ENCODE measurements around the gene CD80. TPM values are rescaled to one million over a fixed set of nuclear protein-coding genes. Genes with fewer than 3 reads are reported as not detected.
"Not testable (repeated sequence)": the region's sequence is repeated elsewhere in the genome, so short reads cannot be mapped to it uniquely, and the experiment has no call there.

Gene CD80, protein sequence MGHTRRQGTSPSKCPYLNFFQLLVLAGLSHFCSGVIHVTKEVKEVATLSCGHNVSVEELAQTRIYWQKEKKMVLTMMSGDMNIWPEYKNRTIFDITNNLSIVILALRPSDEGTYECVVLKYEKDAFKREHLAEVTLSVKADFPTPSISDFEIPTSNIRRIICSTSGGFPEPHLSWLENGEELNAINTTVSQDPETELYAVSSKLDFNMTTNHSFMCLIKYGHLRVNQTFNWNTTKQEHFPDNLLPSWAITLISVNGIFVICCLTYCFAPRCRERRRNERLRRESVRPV
- polyA plus RNA-seq (2014; cell fraction: cytosol; rRNA removed), result not detected in 2 replicates
- 0.28 TPM in 1 of 2 replicates, not detected in the other for polyA plus RNA-seq (2014; cell fraction: nucleus; rRNA removed)

DNA sequence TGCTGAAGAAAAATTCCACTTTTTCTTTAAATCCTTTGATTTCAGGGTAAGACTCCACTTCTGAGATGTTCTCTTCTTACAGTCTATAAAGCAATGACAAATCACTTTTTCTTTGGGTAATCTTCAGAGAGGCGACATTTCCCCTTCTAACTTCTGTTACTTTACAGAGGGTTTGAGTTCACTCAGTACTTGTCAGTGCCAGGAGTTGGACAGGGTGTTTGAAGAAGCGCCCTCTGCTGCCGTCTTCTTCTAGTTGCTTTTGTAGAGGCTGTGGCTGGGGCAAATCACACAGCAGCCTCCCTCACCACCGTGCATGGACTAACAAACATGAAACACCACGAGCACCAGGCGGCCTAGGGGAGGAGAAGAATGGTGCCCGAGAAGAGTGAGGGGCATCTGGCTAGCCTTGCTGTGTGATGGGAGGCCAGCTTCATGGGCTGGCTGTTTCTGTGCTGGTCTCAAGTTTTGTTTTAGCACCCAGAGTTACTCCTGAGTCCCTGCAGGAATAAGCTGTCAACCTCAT is at the start of gene CD80:
Gene CD80 (minus strand): TSS at position 174 of the 523 bp plus-strand sequence. CDS start 1,886 bp downstream, outside the sequence.
- DNase-seq (ENCODE audit: low spot score), result peak; percentile 31

DNA sequence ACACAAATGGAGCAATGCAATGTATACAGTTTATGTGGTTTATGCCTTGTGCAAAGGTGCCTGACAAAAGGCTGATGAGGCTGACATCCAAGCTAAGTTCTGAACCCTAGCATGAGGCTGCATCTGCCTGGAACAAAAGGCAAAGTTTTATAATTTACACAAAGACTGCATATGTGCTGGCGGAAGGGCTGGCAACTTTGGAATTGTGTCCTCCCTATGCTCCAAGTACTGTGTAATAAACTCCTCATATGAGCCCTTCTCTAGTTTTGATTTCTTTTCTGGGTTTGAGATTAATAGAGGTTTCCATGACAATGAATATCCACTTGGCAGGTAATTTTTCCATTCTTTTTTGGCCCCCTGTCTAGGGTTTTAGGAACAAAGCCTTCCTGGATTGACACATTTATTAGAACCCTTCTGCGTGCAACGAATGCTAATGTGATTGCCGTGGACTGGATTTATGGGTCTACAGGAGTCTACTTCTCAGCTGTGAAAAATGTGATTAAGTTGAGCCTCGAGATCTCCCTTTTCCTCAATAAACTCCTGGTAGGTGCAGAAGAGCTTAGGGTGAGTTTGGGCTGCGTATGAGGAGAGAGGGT is 49.1 kb upstream of the CD80 start:
- DNase-seq (ENCODE audit: low spot score), result no peak

DNA sequence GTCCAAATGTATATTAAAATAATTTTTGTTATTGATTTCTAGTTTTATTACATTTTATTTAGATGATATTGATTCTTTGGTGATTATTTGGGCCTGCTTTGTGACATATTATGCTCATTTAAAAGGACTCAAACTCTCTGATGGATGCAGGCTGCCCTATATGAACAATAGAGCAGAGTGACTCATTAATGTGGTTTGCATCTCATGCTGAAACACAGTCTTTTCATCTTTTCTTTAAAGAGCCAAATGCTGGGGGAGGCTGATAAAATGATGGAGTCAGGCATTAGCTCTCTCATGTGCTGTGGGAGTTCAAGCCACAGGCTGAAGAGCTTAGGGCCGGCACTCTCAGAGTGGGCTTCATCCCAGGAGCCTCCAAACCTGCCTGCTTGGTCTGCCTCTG is 45.5 kb upstream of the CD80 start:
- no peak for DNase-seq (ENCODE audit: low spot score)

DNA sequence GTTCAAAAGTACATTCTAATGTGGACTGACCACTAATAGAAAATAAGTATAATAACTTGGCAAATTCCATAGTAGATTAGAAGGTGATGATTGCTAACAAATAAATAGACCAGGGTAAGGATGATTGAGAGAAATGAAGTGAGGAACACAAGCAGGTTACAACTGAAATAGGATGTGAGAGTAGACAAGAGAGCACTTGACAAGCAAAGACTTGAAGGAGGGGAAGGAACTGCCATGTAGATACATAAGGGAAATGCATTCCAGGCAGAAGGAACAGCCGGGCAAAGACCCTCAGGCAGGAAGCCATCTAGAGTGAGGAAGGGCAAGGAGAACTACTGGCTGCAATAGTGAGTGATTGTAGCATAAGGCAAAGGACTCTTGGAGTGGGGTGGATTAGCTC is 43.3 kb upstream of the CD80 start:
- no peak for DNase-seq (ENCODE audit: low spot score)

DNA sequence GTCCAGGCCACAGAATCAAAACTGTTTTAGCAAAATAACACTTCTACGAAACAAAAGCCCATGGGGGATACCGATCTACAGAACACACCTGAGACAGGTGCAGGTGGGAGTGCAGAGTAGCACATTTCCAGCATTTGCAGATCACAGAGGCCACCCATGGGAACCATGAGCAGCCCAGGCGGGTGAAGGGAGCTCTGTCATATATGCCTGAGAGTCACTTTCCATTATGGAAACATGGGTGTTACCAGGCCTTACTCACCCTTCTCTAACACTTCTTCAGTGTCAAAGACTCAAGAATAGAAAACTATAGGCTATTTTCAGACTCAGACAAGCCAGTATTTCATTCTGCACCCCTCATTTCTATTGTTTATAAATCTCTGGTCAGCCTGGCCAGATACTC is 41.7 kb upstream of the CD80 start:
- no peak for DNase-seq (ENCODE audit: low spot score)

DNA sequence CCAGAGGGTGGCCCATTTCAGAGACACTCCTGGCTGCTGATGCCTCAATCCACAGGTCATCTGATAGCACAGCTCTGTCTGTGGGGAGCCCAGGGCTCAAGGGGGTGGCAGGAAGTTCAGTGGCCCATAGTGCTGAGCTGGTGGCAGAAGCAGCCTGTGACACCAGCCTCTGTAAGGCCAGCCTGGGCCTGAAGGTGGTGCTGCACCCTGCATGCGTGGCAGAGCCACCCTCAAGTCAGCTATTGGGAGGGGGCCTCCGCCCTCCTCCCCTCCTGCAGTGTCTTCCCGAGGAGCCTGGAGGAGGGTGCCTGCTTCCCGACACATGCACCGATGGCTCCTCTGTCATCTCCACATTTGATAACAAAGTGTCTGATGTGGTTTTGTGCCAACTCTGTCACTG is 41.3 kb upstream of the CD80 start:
- DNase-seq (ENCODE audit: low spot score), result peak; percentile 56

DNA sequence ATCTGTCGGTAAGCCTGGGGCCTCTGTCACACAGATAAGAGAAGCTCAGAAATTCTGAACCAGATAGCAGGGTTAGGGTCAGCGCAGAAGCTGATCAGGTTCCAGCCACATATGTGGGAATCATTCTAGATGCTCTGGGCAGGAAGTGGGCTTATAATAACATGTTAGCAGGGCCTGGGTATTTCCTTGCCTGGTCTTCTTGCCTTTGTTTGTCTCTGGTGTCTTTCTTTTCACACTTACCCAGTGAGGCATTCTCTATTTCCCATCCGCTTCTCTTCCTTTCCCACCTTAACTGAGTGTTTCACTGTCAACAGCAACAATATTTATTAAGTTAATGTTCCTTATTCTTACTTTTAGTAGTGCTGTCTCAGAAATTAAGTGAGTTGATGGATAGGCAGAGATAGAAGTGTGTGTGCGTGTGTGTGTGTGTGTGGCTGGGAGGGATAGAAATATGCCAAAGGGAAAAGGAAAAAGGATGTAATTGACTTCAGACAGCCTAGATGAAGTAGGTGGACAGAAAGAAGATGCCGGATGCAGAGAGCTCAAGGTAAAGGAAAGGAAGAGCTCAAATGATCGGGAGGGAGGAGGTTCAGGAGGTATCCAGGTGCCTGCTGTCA is 40.3 kb upstream of the CD80 start:
- no peak for DNase-seq (ENCODE audit: low spot score)

DNA sequence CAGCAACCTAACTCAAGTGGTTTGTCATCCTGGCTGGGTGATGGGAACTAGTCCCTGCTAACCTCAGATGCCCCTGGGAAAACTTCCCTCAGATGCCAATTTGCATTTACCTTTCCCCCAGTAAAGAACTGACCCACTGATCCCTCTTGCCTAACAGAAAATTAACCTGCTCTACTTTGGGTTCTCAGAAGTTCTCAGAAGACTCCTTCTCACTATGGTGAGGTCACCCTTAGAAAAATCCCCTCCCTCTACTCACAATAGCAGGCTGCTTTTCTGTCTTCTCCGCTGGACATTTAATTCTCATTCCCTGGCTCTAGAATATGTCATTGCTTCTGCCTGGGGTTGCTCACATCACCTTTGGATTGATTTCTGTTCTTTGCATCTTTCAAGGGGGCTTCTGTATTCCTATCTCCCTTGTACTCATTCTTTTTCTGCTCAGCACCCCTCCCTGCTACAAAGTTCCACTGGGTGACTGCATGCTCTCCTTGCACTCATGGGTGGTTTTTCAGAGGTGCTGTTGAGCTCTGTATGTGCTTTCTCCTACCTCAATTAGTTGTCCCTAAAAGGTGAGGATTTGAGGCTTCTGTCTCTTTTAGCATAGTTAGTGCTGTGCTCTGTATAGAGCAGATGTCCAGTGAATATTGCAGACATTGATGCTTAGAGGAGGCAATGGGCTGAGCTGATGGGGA is 39.1 kb upstream of the CD80 start:
- no peak for DNase-seq (ENCODE audit: low spot score)

DNA sequence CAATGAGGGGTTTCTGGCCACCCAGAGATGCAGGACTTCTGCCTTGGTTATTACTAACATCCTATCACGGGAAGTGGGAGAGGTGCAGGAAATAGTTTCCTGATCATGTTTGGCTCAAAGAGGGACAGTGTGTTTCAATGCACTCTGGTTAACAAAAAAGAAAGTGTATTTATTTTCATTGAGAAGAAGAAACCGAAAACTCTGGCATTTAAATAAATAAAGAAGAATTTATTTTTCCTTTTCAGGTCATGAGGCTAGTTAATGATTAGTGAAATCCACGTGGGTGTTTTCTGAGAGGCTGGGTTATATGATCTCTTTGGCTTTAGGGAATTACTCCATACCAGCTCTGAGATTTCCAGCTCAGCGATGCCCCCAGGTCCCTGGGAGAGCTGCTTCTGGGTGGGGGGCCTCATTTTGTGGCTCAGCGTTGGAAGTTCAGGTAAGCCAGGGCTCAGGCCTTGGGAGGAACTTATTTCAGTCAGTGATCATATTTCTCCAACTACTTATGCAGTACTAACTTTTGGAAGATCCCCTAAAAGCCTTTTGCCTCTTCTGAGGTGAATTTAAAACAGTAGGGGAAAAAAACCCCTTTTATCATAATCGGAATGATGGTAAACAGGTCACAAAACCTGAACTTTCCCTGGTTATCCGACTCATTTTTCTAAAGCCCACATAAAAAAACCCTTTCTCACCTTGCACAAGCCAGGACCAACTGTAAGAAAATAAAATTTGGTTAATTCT is 38.3 kb upstream of the CD80 start, which contains the start of gene PLA1A:
Gene PLA1A (plus strand): TSS at position 338 of the 741 bp plus-strand sequence. CDS start 29 bp downstream, at position 367.
- no peak for DNase-seq (ENCODE audit: low spot score)

DNA sequence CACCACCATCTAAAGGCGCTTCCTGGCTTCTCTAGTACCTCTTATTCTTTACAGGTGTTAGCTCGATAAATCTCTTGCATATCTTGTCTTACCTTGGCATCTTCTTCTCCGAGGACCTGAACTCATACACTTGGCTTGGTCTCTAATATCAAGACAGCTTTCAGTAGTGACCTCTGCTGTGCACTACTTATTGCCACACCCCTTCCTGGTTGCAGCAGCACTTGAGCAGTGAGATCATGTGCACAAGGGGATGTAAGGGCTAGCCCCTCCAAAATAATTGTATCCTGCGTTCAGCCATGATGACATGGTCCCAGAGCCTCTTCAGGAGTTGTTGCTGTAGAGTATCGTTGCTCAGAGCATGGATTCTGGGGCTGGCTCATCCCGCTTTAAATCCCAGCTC is 37.0 kb upstream of the CD80 start:
- DNase-seq (ENCODE audit: low spot score), result no peak

DNA sequence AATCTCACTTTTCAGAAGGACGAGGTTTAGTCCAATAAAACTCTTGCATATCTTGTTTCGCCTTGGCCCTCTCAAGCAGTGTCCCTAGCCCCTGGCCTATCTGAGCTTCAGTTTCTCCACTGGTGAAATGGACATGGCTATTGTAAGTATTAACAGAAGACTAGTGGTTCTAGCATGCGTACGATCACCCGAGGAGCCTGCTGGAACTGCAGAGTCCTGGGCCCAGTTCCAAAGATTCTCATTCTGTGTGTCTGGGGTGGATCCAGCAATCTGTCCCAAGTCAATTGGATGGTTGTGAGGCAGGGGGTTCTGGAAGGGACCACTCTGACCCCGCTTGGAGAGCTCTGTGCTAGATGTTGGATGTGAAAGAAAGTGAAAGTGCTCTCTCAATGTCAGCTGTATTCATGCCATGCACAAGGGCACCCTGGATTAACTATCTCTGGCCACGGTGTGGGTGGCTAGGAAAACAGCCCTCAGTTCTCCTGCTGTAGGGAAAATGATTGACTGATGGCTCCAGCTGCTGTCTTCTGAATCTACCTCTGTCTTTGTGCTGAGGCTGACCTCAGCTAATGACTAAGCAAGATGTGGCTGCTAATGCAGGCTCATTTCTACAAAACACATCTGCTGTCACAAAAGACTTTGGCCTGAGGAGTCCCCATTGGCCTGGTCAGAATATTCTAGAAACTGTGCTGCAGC is 36.4 kb upstream of the CD80 start:
- DNase-seq (ENCODE audit: low spot score), result no peak

DNA sequence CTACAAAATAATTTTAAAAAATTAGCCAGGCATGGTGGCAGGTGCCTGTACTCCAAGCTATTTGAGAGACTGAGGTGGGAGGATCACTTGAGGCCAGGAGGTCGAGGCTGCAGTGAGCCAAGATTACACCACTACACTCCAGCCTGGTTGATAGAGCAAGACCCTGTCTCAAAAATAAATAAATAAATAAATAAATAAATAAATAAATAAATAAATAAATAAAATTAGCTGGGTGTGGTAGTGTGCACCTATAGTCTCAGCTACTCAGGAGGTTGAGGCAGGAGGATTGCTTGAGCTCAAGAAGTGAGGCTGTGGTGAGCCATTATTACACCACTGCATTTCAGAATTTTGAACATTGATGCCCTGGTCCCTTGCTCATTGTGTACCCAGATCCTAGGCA is 35.5 kb upstream of the CD80 start:
- DNase-seq (ENCODE audit: low spot score), result not testable (repeated sequence)

DNA sequence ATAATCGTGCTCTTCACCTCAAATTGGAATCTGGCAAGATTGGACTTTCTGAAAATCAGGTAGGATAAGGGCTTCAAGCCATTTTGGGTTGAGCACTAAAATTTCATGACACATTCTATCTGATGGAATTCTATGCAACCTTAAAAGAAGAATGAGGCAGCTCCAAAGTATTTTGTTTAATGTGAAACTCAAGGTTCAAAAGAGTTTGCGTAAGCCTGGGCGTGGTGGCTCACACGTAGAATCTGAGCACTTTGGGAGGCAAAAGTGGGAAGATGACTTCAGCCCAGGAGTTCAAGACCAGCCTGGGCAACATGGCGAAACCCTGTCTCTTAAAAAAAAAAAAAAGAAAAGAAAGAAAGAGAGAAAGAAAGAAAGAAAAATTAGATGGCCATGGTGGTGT is 34.7 kb upstream of the CD80 start:
- DNase-seq (ENCODE audit: low spot score), result no peak

DNA sequence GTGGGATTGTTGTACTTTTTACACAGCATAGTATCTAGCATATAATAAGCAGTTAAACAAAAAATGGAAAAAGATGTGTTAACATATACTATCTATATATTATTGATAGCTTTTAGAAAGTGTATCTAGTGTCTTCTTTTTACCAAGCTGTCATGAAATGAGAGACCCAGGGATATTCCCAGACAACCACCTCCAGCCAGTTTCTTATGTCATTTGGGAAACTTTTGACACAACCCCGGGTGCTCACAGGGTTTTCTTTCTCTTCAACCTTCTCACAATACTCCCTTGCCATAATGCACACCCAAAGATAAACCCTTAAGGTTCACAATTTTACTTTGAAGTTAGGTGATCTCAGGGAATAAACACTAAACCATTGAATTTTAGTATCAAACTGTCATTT is 33.4 kb upstream of the CD80 start:
- no peak for DNase-seq (ENCODE audit: low spot score)

DNA sequence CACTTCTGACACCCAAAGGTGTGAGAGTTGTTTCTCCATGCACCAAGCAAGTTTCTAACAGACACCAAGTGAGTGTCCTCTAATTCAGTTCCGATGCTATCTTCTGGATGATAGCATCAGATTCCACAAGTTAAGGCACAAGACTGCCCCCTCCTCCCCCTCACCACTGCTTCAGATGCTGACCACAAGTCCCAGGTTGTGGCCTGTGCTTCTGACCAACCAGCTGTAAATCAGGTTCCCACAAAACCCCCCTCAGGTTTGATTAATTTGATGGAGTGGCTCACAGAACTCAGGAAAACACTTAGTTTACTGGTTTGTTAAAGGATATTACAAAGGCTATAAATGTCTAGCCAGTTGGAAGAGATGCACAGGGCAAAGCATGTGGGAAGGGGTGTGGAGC is 31.3 kb upstream of the CD80 start:
- DNase-seq (ENCODE audit: low spot score), result no peak

DNA sequence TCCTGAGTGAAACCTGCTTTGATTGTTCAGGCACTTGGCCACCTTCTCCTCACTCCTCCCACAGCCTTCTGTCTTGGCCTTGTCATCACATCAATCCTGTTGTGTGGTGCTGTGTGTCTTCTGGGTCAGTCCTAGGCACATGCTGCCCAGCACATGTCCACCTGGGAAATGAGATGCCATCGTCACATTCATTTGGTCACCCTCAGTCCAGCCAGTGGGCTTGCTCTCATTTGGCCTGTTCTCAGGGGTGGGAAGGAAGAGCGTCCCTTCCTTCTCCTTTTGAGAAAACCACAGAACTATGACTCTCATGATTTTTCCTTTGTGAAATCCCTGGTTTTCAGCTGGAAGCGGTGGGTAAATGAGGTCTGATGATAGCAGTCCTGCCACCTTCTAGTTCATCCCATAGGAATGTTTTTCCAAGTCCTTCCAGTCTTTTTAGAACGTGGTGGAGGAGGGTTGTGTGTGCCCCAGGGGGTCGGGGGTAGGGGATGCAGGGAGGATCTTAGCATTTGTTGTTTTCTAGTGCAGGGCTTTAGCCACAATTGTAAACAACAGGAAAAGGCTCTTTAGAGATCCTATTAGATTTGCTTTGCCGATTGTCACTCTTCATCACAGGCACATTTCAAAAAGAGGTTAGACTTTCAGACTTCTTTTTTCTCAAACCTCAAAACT is 29.8 kb upstream of the CD80 start:
- no peak for DNase-seq (ENCODE audit: low spot score)

DNA sequence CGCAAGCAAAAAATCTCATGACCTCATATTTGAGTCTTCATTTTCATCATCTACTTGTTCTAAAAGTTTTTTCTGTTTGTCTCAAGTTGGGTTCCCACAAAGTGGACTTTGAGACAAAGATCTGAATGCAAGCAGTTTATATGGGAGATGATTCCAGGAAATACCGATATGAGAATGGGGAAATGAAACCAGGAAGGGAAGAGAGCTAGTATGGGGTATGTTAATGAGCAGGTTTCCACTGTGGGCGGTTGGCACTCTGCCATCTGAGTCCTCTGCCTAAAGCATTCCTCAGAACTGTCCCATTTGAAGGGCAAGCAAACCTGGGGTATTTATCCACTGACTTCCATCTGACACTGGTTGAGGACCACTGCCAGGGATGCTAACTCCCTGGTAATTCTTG is 28.7 kb upstream of the CD80 start:
- DNase-seq (ENCODE audit: low spot score), result no peak

DNA sequence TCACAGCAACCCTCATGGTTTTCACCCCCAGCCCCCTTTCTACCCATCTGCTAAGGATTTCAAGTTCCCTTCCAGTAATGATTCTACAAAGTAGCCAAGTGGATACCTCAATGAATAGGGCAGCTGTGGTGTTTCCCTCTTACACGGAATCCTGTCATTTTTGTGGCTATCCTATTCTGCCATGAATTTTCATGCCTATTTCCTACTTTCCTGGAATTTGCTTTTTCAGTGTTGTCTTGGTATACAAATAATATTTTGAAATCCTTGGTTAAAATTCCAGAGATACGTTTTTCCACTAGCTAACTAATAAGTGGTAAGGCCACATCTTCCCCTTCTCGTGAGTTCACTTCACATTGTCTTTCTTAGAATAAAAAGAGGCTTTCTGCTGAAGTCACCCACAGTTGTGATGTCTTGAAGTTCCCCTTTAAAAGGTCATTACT is 27.3 kb upstream of the CD80 start:
- DNase-seq (ENCODE audit: low spot score), result no peak

DNA sequence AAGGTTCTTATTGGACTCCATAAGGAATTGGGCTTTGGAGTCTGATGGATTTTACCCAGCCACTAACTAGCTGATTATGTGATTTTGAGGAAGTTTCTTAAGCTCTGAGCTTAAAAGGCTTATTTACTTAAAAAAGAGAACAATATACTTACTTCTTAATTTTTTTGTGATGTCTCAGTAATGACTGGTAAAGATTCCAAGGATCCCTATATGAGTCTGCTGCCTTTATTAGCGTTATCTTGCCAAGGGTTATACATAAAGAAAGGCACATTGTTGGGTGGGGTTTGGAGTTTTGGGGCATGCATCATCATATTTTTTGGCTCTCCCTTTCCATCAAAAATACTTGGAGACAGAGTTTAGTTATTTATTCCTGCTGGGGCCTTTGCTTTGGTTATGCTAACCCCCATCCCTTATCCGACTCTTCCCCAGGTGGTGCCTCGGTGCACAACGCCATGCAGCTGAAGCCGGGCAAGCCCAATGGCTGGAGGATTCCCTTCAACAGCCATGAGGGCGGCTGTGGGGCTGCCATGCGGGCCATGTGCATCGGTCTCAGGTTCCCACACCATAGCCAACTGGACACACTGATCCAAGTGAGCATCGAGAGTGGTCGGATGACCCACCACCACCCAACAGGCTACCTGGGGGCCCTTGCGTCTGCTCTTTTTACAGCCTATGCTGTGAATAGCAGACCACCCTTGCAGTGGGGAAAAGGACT is 26.6 kb upstream of the CD80 start:
- DNase-seq (ENCODE audit: low spot score), result no peak
